Adrenal gland (tissue), 12 donors: Measurements from ENCODE around the gene DUOXA1. TPM values are rescaled to one million over a fixed set of nuclear protein-coding genes. Genes with fewer than 3 reads are reported as not detected.
A peak's percentile ranks its signal among the peaks of the same experiment; 100 is the strongest.

Experiments used
- DNase-seq, 7 donors: peaks; one replicate each; pipeline ENCODE4 v3.0.0-alpha.2; 2019 to 2020
- H3K27ac ChIP-seq, 5 donors: fragments of 200-600 bp; sonication (generic) in 4 of 5; 1 replicate in 3 of 5; 2 replicates in 2 of 5; pipeline versions ENCODE4 v1.5.1 to v1.8.0; 2016 to 2020; ENCODE audit warnings: mild to moderate bottlenecking in 1 of 5
- H3K27me3 ChIP-seq: fragments of 200-600 bp; 2 replicates; pipeline ENCODE4 v1.8.0; 2021
- H3K36me3 ChIP-seq, 2 donors: fragments of 200-600 bp; replicated peaks in 1 of 2; 1 replicate in 1 of 2; 2 replicates in 1 of 2; pipeline versions ENCODE4 v1.5.1 to v1.8.0; 2018 to 2022
- H3K4me1 ChIP-seq, 2 donors: fragments of 200-600 bp; replicated peaks in 1 of 2; 1 replicate in 1 of 2; 2 replicates in 1 of 2; pipeline versions ENCODE4 v1.5.1 to v1.8.0; 2018 to 2021
- H3K4me3 ChIP-seq, 4 donors: fragments of 200-600 bp; sonication (generic) in 3 of 4; one replicate each; pipeline ENCODE4 v1.5.1; 2016 to 2018
- H3K9me3 ChIP-seq, 3 donors: fragments of 200-600 bp; sonication (generic) in 1 of 3; replicated peaks in 1 of 3; 1 replicate in 2 of 3; 2 replicates in 1 of 3; pipeline versions ENCODE4 v1.5.1 to v1.8.0; 2016 to 2021
- POLR2A ChIP-seq, 2 donors: fragments of 450-650 bp; IDR thresholded peaks; one replicate each; pipeline ENCODE4 v1.6.1; 2017; ENCODE audit warnings: antibody characterized with exemption in 2 of 2, mild to moderate bottlenecking in 2 of 2, moderate library complexity in 1 of 2
- WGBS, 4 donors: extraction: QIAGEN DNeasy Blood & Tissue Kit in 2 of 4; methylation state at CpG; one replicate each; pipeline versions ENCODE4 v1.1.5 to v1.1.7; 2013 to 2017; 5-methylcytosine and 5-hydroxymethylcytosine counted together
- intact Hi-C, 2 donors: fragments of 100-400 bp; cut with DNase I; formaldehyde crosslinking; loops; one replicate each; pipeline versions ENCODE4 v1.14.1 to v1.15.0; 2022 to 2023
- polyA plus RNA-seq, 3 donors: library from polyadenylated mRNA; stranded (reverse); fragments of 200-250 nt in 2 of 3; fragments of 350-450 nt in 1 of 3; fragmentation: Illumina TruSeq in 1 of 3; extraction: RNeasy Lipid Tissue Mini Kit (QIAGEN cat#74804) in 1 of 3; gene quantifications; one replicate each; pipeline ENCODE4 v1.2.3, GENCODE V29; 2013 to 2014
- total RNA-seq, 9 donors: library from RNA; depleted of rRNA in 4 of 9; stranded (reverse); fragments of >200 nt in 4 of 9; fragments of 120-200 nt in 1 of 9; fragmentation: NEBNext Ultra II Directional in 1 of 9; extraction: Animal tissue kit (Norgen Biotek cat#: 25700) in 1 of 9; gene quantifications; one replicate each; pipeline versions ENCODE4 v1.1.0 to v1.2.4, GENCODE V29; 2013 to 2023
- TF ChIP-seq, protein P1 (sequence below), 6 experiments: fragments of 450-650 bp in 4 of 6; fragments of 200-600 bp in 2 of 6; sonication (generic) in 1 of 6; IDR thresholded peaks; 1 replicate in 5 of 6; 2 replicates in 1 of 6; pipeline versions ENCODE4 v1.5.1 to v1.8.0; 2016 to 2021; ENCODE audit warnings: antibody characterized with exemption in 6 of 6, mild to moderate bottlenecking in 2 of 6, moderate library complexity in 1 of 6
- donor health status: healthy with polysubstance abuse.
- donor health status: Bipolar disorder and iron deficiency.
- donor health status: DM: yes; HTN: yes; CAD: no.
- donor health status: DM: no; HTN: no; CAD: no.
- donor health status: DM: no; HTN: no; CAD: no.
- donor health status: DM: yes; HTN: yes; CAD: no.

Gene DUOXA1
- total and polyA plus RNA-seq, 12 donors = 0.11 to 21.3 (median 5.2) TPM

DNA sequence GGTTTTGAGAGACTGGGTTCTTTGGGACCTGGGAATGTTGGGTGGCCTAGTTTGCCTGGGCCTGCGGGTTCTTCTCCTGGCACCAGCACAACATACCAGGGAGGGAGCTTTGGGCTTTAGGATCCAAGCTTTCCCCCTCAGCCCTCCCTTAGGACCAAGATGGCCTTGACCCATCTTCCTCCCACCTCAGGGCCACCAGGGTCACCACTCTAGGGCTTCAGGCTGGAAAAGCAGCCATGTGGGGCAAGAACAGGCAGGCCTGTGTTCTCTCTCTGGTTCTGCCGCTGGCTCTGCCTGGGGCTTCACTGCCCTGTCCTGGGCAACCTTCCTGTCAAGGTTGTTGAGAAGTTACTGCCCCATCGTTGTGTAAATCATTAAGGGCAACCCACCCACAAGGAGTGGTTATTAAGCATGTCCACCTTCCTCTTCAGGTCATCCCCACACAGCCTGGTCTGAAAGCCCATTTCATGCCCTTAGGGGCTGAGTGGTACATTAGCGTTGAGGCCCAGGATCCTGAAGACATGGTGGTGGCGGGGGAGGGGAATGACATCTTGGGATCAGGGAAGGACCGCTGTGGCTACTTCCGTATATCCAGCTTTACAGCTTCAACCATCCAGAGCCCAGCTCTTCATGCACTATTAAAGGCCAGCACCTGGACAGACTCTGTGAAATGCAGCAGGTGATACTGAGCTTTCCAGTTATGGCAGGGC is 767 bp upstream of the DUOXA1 start:
- 80 to 94% (median 84%) methylated on average over 6 to 7 of the region's 7 CpGs for WGBS, 4 donors
- peak overlapping the region in 1 of 4 donors; percentile 36 for H3K4me3 ChIP-seq
- H3K9me3 ChIP-seq = no peaks in the 10 kb centered on the region
- intact Hi-C loops = no loop called here
- H3K27ac ChIP-seq = peak overlapping the region in 1 of 5 donors; percentile 29
- TF ChIP-seq POLR2A (IDR thresholded peaks at IDR 0.05) = no peak
- TF ChIP-seq, protein P1, sequence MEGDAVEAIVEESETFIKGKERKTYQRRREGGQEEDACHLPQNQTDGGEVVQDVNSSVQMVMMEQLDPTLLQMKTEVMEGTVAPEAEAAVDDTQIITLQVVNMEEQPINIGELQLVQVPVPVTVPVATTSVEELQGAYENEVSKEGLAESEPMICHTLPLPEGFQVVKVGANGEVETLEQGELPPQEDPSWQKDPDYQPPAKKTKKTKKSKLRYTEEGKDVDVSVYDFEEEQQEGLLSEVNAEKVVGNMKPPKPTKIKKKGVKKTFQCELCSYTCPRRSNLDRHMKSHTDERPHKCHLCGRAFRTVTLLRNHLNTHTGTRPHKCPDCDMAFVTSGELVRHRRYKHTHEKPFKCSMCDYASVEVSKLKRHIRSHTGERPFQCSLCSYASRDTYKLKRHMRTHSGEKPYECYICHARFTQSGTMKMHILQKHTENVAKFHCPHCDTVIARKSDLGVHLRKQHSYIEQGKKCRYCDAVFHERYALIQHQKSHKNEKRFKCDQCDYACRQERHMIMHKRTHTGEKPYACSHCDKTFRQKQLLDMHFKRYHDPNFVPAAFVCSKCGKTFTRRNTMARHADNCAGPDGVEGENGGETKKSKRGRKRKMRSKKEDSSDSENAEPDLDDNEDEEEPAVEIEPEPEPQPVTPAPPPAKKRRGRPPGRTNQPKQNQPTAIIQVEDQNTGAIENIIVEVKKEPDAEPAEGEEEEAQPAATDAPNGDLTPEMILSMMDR (IDR thresholded peaks at IDR 0.05) = no peak
- H3K27me3 ChIP-seq = peaks cover 14% of the 10 kb centered on the region
- peaks cover 0 to 17% of the 10 kb centered on the region in 2 donors for H3K4me1 ChIP-seq
- no peak for DNase-seq
- H3K36me3 ChIP-seq = no peaks in the 10 kb centered on the region

DNA sequence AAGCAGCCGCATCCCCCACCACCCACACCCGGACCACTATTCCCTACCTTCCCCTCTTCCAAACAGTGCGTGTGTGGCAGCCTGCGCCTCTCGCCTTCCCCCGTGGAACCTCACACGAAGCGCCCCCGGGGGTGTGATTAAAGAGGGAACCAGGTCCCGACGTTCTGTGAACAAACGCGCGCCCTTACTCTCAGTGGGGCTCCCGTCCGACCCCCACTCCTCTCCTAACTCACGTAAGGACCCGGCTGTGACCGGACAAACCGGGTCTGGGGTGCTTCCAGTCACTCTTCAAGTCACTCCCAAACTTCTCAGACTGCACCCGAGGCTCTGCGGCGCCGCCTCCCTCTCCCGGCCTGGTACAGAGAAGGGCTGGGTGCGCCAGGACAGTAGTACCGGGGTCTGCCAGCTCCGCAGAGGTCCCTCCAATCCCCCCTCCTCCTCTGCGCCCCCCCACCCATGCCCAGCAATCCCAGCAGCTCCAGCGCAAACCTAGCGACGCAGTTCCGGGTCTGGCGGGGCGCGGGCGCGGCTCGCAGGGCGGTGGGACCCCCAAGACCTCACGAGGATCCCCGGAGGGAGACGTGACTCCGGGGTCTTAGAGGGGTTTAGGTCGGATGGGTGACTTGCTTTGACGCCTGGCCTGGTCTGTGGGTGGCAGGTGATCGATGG is 574 bp downstream of the DUOXA1 start:
- Histone ChIP-seq H3K27ac (no peak overlapping the region), H3K4me3 (peak overlapping the region in 1 of 4 donors; percentile 36), H3K27me3 (peaks cover 18% of the 10 kb centered on the region), H3K9me3 (no peaks in the 10 kb centered on the region), H3K4me1 (peaks cover 0 to 13% of the 10 kb centered on the region in 2 donors), H3K36me3 (no peaks in the 10 kb centered on the region)
- intact Hi-C loops = no loop called here
- TF ChIP-seq, protein P1 (IDR thresholded peaks at IDR 0.05) = no peak
- TF ChIP-seq POLR2A (IDR thresholded peaks at IDR 0.05) = no peak
- WGBS, 4 donors = 3 to 18% (median 6%) methylated on average over 7 to 47 of the region's 47 CpGs
- DNase-seq = no peak

DNA sequence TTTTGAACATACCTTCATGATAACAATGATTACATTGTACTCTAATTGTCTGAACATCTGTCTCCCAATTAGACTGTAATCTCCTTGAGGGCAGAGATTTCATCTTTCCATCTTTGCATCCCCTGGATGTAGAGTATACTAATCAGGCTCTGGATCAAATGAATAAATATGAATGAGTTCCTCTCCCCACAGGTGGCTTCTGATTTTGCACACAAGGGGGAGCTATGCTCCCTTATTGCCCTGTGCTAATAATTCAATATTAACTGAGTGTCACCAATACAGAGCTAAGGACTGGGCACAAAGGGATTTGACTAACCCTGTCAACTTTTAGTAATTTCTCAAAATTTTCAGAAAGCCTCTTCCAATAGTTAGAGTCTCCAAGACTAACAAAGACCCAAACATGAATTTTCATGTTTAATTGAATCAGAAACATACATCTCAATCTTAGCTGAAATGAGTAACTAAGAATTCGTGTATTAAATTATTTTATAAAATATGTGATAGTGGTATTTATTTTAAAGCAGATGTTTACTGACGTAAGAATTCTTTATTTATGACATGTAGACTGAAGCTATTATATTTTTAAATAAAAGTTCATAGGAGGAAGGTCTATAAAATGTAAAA is 3.0 kb downstream of the DUOXA1 start:
- intact Hi-C loops = no loop called here
- peak in 2 of 7 donors; percentile 37 to 55 for DNase-seq
- Histone ChIP-seq H3K27ac (no peak overlapping the region), H3K27me3 (peaks cover 18% of the 10 kb centered on the region), H3K4me3 (no peak overlapping the region), H3K36me3 (no peaks in the 10 kb centered on the region), H3K4me1 (peaks cover 0 to 13% of the 10 kb centered on the region in 2 donors), H3K9me3 (no peaks in the 10 kb centered on the region)
- 41 to 64% (median 53%) methylated on average over 2 of the region's 2 CpGs for WGBS, 4 donors
- TF ChIP-seq, protein P1 (IDR thresholded peaks at IDR 0.05) = peak; percentile 34 to 65 (median 54)
- no peak for TF ChIP-seq POLR2A (IDR thresholded peaks at IDR 0.05)

DNA sequence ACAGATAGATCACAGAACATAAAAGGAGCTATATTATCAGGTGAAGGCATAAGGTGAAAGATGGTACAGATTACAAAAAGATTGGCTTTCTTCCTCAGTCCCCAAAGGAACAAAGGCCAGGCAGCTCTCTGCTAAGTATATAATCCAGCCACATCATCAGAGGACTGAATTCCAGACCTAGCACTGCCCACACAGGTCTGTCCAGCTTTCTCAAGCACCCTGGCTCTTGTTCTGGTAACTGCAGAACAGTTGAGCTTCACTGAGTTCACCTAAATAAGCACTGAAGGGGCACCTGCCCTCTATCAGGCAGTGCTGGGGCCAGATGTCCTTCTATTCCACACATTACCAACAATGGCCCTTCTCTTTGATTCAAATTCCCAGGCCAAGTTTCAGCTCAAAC is 6.3 kb downstream of the DUOXA1 start:
- Histone ChIP-seq H3K27ac (no peak overlapping the region), H3K9me3 (no peaks in the 10 kb centered on the region), H3K27me3 (peaks cover 4% of the 10 kb centered on the region), H3K4me1 (no peaks in the 10 kb centered on the region), H3K36me3 (no peaks in the 10 kb centered on the region), H3K4me3 (no peak overlapping the region)
- DNase-seq = no peak
- intact Hi-C loops = no loop called here
- TF ChIP-seq, protein P1 (IDR thresholded peaks at IDR 0.05) = no peak
- no peak for TF ChIP-seq POLR2A (IDR thresholded peaks at IDR 0.05)
